ENCODE results near the gene ADRM1.

ADRM1 gene

GRCh38 chr20:62302341-62303061, at the start of gene ADRM1:
Gene ADRM1, plus strand, starts transcription at chr20:62302997. Its CDS starts 572 bp downstream, at chr20:62303569.
- DNase-seq = peak; percentile 98

- DNase-seq = no peak
Measured at GRCh38 chr20:62253398-62253797, 49.4 kb upstream of the ADRM1 start.

- DNase-seq = no peak
Measured at GRCh38 chr20:62254021-62254724, 48.6 kb upstream of the ADRM1 start.

GRCh38 chr20:62255976-62256375, 46.8 kb upstream of the ADRM1 start:
- no peak for DNase-seq

GRCh38 chr20:62258499-62259293, 44.1 kb upstream of the ADRM1 start:
- DNase-seq = no peak

GRCh38 chr20:62259294-62259565, 43.6 kb upstream of the ADRM1 start:
- DNase-seq = no peak

- DNase-seq = no peak
Measured at GRCh38 chr20:62262064-62262463, 40.7 kb upstream of the ADRM1 start.

GRCh38 chr20:62263396-62263795, 39.4 kb upstream of the ADRM1 start:
- DNase-seq = no peak

GRCh38 chr20:62265365-62265764, 37.4 kb upstream of the ADRM1 start:
- no peak for DNase-seq

GRCh38 chr20:62266340-62266739, 36.5 kb upstream of the ADRM1 start:
- no peak for DNase-seq

GRCh38 chr20:62266851-62267250, 35.9 kb upstream of the ADRM1 start:
- no peak for DNase-seq

GRCh38 chr20:62267543-62267942, 35.3 kb upstream of the ADRM1 start:
- no peak for DNase-seq

GRCh38 chr20:62268228-62268900, 34.4 kb upstream of the ADRM1 start:
- DNase-seq = no peak

GRCh38 chr20:62269378-62269777, 33.4 kb upstream of the ADRM1 start:
- DNase-seq = no peak

- no peak for DNase-seq
Measured at GRCh38 chr20:62269871-62270270, 32.9 kb upstream of the ADRM1 start.

- no peak for DNase-seq
Measured at GRCh38 chr20:62272200-62272599, 30.6 kb upstream of the ADRM1 start.

- no peak for DNase-seq
Measured at GRCh38 chr20:62273416-62273815, 29.4 kb upstream of the ADRM1 start.

GRCh38 chr20:62274332-62274950, 28.4 kb upstream of the ADRM1 start:
- DNase-seq = no peak

- no peak for DNase-seq
Measured at GRCh38 chr20:62275219-62275618, 27.6 kb upstream of the ADRM1 start.

- DNase-seq = no peak
Measured at GRCh38 chr20:62276439-62276838, 26.4 kb upstream of the ADRM1 start.

- no peak for DNase-seq
Measured at GRCh38 chr20:62277253-62277652, 25.5 kb upstream of the ADRM1 start.

- no peak for DNase-seq
Measured at GRCh38 chr20:62280303-62280702, 22.5 kb upstream of the ADRM1 start.

Data from activated CD4-positive, alpha-beta T cell treated with anti-CD3 and anti-CD28 coated beads, Interleukin-10, Interleukin-2, amounts not matched to agents 100 ng/mL and 50 ng/mL, durations not matched to agents 16 hours and 8 hours (primary cell).